Tibial nerve (tissue), 4 donors: ENCODE results near the gene TEX38. TPM values are rescaled to one million over a fixed set of nuclear protein-coding genes. Genes with fewer than 3 reads are reported as not detected.

Experiments
- DNase-seq, 2 donors: peaks; one replicate each; pipeline ENCODE4 v3.0.0-alpha.2; 2019; ENCODE audit warnings: low spot score in 2 of 2
- H3K27ac ChIP-seq, 4 donors: fragments of 200-600 bp; sonication (generic) in 3 of 4; one replicate each; pipeline ENCODE4 v1.5.1; 2017 to 2019; ENCODE audit warnings: mild to moderate bottlenecking in 1 of 4
- H3K27me3 ChIP-seq, 2 donors: fragments of 200-600 bp; sonication (generic) in 1 of 2; one replicate each; pipeline versions ENCODE4 v1.5.1 to v1.6.0; 2017 to 2019
- H3K36me3 ChIP-seq, 3 donors: fragments of 200-600 bp; sonication (generic); one replicate each; pipeline ENCODE4 v1.5.1; 2018 to 2019
- H3K4me1 ChIP-seq, 4 donors: fragments of 200-600 bp; sonication (generic) in 3 of 4; one replicate each; pipeline ENCODE4 v1.5.1; 2017 to 2019
- H3K4me3 ChIP-seq, 4 donors: fragments of 200-600 bp; sonication (generic) in 3 of 4; one replicate each; pipeline ENCODE4 v1.5.1; 2017 to 2019; ENCODE audit warnings: mild to moderate bottlenecking in 1 of 4, moderate library complexity in 1 of 4
- H3K9me3 ChIP-seq, 4 donors: fragments of 200-600 bp; sonication (generic) in 3 of 4; one replicate each; pipeline ENCODE4 v1.5.1; 2017 to 2019
- EP300 ChIP-seq, 2 donors: sonication (generic); formaldehyde crosslinking; IDR thresholded peaks; one replicate each; pipeline ENCODE4 v1.6.1; 2017; ENCODE audit warnings: antibody characterized with exemption in 2 of 2, mild to moderate bottlenecking in 1 of 2
- POLR2A ChIP-seq, 2 donors: fragments of 450-650 bp; IDR thresholded peaks; one replicate each; pipeline ENCODE4 v1.6.1; 2017; ENCODE audit warnings: antibody characterized with exemption in 2 of 2, mild to moderate bottlenecking in 2 of 2, moderate library complexity in 2 of 2
- WGBS, 2 donors: methylation state at CpG; one replicate each; pipeline ENCODE4 v1.1.5; 2018; 5-methylcytosine and 5-hydroxymethylcytosine counted together
- total RNA-seq, 4 donors: library from RNA; depleted of rRNA; stranded (reverse); fragments of >200 nt; gene quantifications; one replicate each; pipeline ENCODE4 v1.1.0, GENCODE V29; 2016
- TF ChIP-seq, protein P1 (sequence below), 5 experiments: fragments of 200-600 bp in 3 of 5; fragments of 450-650 bp in 2 of 5; sonication (generic) in 3 of 5; IDR thresholded peaks; one replicate each; pipeline ENCODE4 v1.5.1; 2016 to 2019; ENCODE audit warnings: antibody characterized with exemption in 5 of 5, mild to moderate bottlenecking in 3 of 5, moderate library complexity in 2 of 5

The TEX38 gene
- not detected for total RNA-seq

GRCh38 chr1:46671554-46671953, at the start of gene TEX38:
TSS of gene TEX38 (plus strand) at chr1:46671854. CDS start at chr1:46671935, 81 bp downstream.
- Histone ChIP-seq H3K27ac (no peak within 1 kb of the TSS), H3K27me3 (no peaks in the 10 kb centered on the region), H3K4me3 (no peak within 1 kb of the TSS), H3K36me3 (peaks cover 0 to 30% (median 0%) of the 10 kb centered on the region in 3 donors), H3K4me1 (peaks cover 0 to 15% (median 12%) of the 10 kb centered on the region in 4 donors), H3K9me3 (no peaks in the 10 kb centered on the region)
- whole genome bisulfite sequencing, 2 donors: 92% methylated on average over 2 to 3 of the region's 3 CpGs
- no peak for DNase-seq
- TF ChIP-seq, protein P1, sequence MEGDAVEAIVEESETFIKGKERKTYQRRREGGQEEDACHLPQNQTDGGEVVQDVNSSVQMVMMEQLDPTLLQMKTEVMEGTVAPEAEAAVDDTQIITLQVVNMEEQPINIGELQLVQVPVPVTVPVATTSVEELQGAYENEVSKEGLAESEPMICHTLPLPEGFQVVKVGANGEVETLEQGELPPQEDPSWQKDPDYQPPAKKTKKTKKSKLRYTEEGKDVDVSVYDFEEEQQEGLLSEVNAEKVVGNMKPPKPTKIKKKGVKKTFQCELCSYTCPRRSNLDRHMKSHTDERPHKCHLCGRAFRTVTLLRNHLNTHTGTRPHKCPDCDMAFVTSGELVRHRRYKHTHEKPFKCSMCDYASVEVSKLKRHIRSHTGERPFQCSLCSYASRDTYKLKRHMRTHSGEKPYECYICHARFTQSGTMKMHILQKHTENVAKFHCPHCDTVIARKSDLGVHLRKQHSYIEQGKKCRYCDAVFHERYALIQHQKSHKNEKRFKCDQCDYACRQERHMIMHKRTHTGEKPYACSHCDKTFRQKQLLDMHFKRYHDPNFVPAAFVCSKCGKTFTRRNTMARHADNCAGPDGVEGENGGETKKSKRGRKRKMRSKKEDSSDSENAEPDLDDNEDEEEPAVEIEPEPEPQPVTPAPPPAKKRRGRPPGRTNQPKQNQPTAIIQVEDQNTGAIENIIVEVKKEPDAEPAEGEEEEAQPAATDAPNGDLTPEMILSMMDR (IDR thresholded peaks at IDR 0.05): no peak
- no peak for TF ChIP-seq EP300 (IDR thresholded peaks at IDR 0.05)
- TF ChIP-seq POLR2A (IDR thresholded peaks at IDR 0.05): no peak

GRCh38 chr1:46621930-46622329, 49.7 kb upstream of the TEX38 start:
- no peaks in the 10 kb centered on the region for H3K36me3 ChIP-seq
- no peak overlapping the region for H3K4me3 ChIP-seq
- WGBS, 2 donors: 53 to 56% methylated on average over 7 of the region's 7 CpGs
- H3K9me3 ChIP-seq: no peaks in the 10 kb centered on the region
- H3K27ac ChIP-seq: no peak overlapping the region
- TF ChIP-seq, protein P1 (IDR thresholded peaks at IDR 0.05): no peak
- no peak for TF ChIP-seq POLR2A (IDR thresholded peaks at IDR 0.05)
- TF ChIP-seq EP300 (IDR thresholded peaks at IDR 0.05): no peak
- no peak for DNase-seq
- H3K4me1 ChIP-seq: peaks cover 0 to 11% (median 3%) of the 10 kb centered on the region in 4 donors
- no peaks in the 10 kb centered on the region for H3K27me3 ChIP-seq

DNA sequence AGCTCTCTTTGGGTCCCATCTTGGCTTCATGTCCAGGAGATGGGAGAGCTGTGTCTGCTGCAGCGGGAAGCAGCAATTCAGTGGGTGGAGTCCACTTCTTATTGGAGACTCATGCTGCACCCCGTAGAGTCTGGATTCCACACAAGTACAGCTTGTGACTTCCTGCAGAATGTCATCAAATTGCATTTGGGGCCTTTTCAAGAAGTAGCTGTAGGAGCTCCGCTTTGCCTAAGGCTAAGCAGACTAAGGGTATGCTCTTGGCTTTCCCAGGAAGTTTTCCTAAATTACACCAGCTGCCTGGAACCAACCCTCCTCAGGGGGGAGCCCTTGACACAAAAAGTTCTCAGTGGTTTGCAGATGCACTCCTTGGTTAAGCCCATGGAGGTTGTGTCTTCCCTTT, 49.3 kb upstream of the TEX38 start:
- Histone ChIP-seq H3K27me3 (no peaks in the 10 kb centered on the region), H3K4me1 (peaks cover 0 to 7% (median 0%) of the 10 kb centered on the region in 4 donors), H3K27ac (no peak overlapping the region), H3K4me3 (no peak overlapping the region), H3K9me3 (no peaks in the 10 kb centered on the region), H3K36me3 (no peaks in the 10 kb centered on the region)
- TF ChIP-seq POLR2A (IDR thresholded peaks at IDR 0.05) (no peak), EP300 (IDR thresholded peaks at IDR 0.05) (no peak)
- TF ChIP-seq, protein P1 (IDR thresholded peaks at IDR 0.05): peak in 2 of 5 experiments; percentile 27 to 30
- DNase-seq: no peak
- WGBS, 2 donors: 53 to 57% methylated on average over 3 of the region's 3 CpGs

DNA sequence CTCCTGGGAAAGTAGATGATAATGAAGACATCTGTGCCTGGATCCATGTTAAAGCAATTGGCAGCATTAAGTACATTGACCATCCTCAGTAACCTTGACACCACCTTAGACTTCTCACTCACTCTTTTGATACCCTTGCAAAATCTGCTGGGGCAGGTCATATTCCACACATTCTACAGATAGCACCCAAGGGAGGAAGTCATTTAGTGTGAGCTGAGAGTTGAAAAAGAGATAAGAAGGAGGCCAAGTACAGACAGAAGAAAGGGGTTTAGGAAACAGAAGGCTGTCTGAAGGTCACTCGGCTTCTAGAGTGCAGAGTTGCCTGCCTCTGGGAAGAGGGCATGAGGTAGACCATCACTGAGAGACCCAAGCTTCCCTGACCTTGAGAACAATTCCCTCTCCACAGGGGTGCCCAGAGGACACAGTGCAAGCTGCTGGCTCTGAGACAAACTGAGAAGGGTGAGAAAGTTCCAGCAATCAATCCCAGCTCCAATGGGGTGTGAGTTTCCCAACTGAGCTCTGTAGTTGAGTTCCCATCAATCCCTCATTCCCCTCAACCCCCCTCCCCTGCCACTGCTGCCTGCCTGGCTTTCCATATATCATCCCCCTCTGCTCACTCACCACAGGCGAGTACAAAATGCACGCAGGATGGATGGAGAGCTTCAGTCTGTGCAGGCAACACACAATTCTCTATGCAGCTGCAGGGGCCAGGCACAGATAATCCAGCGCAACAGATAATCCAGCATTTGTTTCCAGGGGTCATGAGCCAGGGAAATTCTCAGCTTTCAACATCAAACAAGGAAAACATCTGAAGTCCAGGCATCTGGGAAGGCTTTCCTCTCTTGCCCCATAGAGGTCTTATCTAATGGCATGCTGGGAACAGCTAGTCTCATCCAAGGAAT, 47.7 kb upstream of the TEX38 start:
- TF ChIP-seq, protein P1 (IDR thresholded peaks at IDR 0.05): no peak
- TF ChIP-seq EP300 (IDR thresholded peaks at IDR 0.05): no peak
- Histone ChIP-seq H3K36me3 (peaks cover 0 to 8% (median 0%) of the 10 kb centered on the region in 3 donors), H3K4me1 (peaks cover 0 to 5% (median 0%) of the 10 kb centered on the region in 4 donors), H3K27ac (no peak overlapping the region), H3K4me3 (no peak overlapping the region), H3K27me3 (no peaks in the 10 kb centered on the region), H3K9me3 (no peaks in the 10 kb centered on the region)
- WGBS, 2 donors: 36 to 61% methylated on average over 4 of the region's 4 CpGs
- DNase-seq: no peak

GRCh38 chr1:46630719-46631118, 40.9 kb upstream of the TEX38 start:
- 71 to 80% methylated on average over 2 of the region's 2 CpGs for WGBS, 2 donors
- Histone ChIP-seq H3K36me3 (peaks cover 0 to 68% (median 0%) of the 10 kb centered on the region in 3 donors), H3K9me3 (no peaks in the 10 kb centered on the region), H3K27ac (no peak overlapping the region), H3K4me3 (no peak overlapping the region), H3K27me3 (no peaks in the 10 kb centered on the region), H3K4me1 (no peaks in the 10 kb centered on the region)
- DNase-seq: no peak
- TF ChIP-seq EP300 (IDR thresholded peaks at IDR 0.05) (no peak), POLR2A (IDR thresholded peaks at IDR 0.05) (no peak)
- TF ChIP-seq, protein P1 (IDR thresholded peaks at IDR 0.05): no peak
